Measurements from ENCODE around the gene UCN.

DNA sequence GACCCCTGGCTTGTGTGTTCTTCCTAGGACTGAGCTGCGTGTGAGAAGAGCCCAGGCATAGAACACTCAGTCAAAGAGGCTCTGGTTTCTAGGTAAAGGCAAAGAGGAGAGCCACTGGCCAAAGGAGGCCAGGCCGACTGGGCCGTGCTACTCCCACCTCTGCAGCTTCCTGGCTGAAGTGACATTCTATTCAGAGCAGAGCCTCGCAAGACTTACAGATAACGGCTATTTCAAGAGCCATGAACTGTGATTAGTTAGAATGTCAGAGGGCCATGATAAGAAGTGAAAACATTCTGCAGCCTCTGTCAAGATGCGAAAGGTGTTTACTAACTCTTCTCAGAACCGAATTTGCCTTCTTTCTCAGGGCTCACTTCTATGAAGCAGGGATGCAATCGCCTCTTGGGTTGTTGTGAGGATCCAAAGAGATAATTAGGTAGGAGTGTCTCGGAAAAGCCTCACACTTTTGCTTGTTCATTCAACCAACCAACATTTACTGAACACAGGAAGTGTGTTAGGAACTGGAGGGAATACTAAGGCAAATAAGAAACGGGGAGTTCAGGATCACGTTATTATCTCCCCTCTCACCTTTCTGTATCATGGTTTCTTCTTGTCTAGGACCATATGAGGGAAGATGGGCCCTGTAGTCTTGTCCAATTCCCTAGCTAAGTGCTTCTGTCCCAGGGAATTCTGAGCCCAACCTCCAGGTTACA lies 36.5 kb downstream of the UCN start:
- TF ChIP-seq, protein P1, sequence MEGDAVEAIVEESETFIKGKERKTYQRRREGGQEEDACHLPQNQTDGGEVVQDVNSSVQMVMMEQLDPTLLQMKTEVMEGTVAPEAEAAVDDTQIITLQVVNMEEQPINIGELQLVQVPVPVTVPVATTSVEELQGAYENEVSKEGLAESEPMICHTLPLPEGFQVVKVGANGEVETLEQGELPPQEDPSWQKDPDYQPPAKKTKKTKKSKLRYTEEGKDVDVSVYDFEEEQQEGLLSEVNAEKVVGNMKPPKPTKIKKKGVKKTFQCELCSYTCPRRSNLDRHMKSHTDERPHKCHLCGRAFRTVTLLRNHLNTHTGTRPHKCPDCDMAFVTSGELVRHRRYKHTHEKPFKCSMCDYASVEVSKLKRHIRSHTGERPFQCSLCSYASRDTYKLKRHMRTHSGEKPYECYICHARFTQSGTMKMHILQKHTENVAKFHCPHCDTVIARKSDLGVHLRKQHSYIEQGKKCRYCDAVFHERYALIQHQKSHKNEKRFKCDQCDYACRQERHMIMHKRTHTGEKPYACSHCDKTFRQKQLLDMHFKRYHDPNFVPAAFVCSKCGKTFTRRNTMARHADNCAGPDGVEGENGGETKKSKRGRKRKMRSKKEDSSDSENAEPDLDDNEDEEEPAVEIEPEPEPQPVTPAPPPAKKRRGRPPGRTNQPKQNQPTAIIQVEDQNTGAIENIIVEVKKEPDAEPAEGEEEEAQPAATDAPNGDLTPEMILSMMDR (conservative IDR thresholded peaks at IDR 0.05; ENCODE audit: low read length), result no peak
- TF ChIP-seq EZH2phosphoT487 (IDR thresholded peaks at IDR 0.05; ENCODE audit: borderline replicate concordance), result no peak
